Ovary (tissue), 3 donors: Measurements from ENCODE around the gene TCHP.

Source experiments
- EP300 ChIP-seq: sonication (generic); formaldehyde crosslinking; IDR thresholded peaks from one replicate; pipeline ENCODE4 v1.6.1; 2017; ENCODE audit warnings: antibody characterized with exemption
- POLR2A ChIP-seq: fragments of 450-650 bp; IDR thresholded peaks from one replicate; pipeline ENCODE4 v1.6.1; 2017; ENCODE audit warnings: antibody characterized with exemption, mild to moderate bottlenecking, moderate library complexity
- TF ChIP-seq, protein P1 (sequence below), 3 donors: fragments of 450-650 bp in 2 of 3; fragments of 200-600 bp in 1 of 3; IDR thresholded peaks; one replicate each; pipeline versions ENCODE4 v1.5.1 to v1.8.0; 2016 to 2022; ENCODE audit warnings: antibody characterized with exemption in 3 of 3, mild to moderate bottlenecking in 1 of 3
- donor health status: DM: no; HTN: no; CAD: no.

DNA sequence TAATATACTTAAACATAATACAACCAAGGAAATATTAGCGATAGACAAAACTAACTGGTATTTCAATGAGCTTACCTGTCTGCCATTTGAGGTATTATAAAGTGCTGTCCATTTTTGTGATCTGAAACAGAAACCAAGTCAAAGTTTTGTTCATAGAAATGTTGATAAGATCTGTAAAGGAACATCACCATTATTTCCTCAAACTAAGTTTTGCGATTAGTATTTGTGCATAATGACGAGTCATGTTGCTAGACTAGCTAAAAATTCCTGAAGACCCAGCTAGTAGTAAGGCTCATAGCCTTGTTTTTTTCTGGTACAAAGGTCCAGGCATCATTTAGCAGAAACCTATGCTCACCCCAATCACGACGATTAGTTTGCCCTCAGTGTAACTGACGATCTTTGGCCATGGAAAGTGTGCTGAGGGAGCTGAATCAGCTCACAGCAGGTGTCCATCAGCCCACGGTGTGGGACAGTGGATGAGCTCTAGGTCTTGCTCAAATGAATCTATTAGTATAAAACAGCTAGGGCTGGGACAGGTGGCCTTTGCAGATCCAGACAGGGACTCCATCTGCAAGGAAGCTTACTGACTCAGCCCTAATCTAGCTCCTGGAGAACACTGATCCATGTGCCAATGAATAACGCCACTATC is 67.4 kb downstream of the TCHP start:
- TF ChIP-seq, protein P1, sequence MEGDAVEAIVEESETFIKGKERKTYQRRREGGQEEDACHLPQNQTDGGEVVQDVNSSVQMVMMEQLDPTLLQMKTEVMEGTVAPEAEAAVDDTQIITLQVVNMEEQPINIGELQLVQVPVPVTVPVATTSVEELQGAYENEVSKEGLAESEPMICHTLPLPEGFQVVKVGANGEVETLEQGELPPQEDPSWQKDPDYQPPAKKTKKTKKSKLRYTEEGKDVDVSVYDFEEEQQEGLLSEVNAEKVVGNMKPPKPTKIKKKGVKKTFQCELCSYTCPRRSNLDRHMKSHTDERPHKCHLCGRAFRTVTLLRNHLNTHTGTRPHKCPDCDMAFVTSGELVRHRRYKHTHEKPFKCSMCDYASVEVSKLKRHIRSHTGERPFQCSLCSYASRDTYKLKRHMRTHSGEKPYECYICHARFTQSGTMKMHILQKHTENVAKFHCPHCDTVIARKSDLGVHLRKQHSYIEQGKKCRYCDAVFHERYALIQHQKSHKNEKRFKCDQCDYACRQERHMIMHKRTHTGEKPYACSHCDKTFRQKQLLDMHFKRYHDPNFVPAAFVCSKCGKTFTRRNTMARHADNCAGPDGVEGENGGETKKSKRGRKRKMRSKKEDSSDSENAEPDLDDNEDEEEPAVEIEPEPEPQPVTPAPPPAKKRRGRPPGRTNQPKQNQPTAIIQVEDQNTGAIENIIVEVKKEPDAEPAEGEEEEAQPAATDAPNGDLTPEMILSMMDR (IDR thresholded peaks at IDR 0.05), result no peak
- TF ChIP-seq EP300, result no peak
- no peak for TF ChIP-seq POLR2A
